K562 (cell line): ENCODE results near the gene FUBP3. TPM values are rescaled to one million over a fixed set of nuclear protein-coding genes. Genes with fewer than 3 reads are reported as not detected.

Experiments used
- ATAC-seq: fragments of 200-7000 bp; cut with Tn5 transposase; 3 replicates; pipeline ENCODE4 v1.9.1; 2020; ENCODE audit warnings: moderate library complexity
- BruUV-seq: library from RNA; stranded (reverse); fragments of 400-500 nt; replicated peaks from 2 replicates; lab custom pipeline; 2021; lab: Mats Ljungman, UMichigan
- CTCF ChIA-PET: fragments of 300-600 bp; formaldehyde crosslinking; extraction: SDS; loops from one replicate; lab custom pipeline; 2021; ENCODE audit warnings: low intra/inter-chr PET ratio; lab: Yijun Ruan, JAX
- POLR2A ChIA-PET: fragments of 300-600, 350-650 bp; sonication (Branson Sonifier 250); formaldehyde crosslinking; extraction: SDS; loops from one replicate; lab custom pipeline; 2021; ENCODE audit warnings: antibody characterized with exemption, inconsistent platforms; lab: Yijun Ruan, JAX
- DNase-seq, 4 experiments: peaks; one replicate each; pipeline versions ENCODE4 v3.0.0 to v3.0.0-alpha.2; 2011 to 2018; ENCODE audit warnings: low spot score in 3 of 4, mixed read lengths in 3 of 4; ENCODE audit errors: extremely low read depth in 1 of 4
- FAIRE-seq: peaks from 2 replicates; lab custom pipeline; 2011; peaks lifted over from hg19 to GRCh38; lab: Jason Lieb, UNC
- H2AFZ ChIP-seq: 2 replicates; pipeline ENCODE4 v1.6.0; 2011; ENCODE audit warnings: low read depth, low read length, control low read depth, inconsistent platforms
- H3K27ac ChIP-seq: fragments of 200-600 bp; 3 replicates; pipeline ENCODE4 v1.8.0; 2011; ENCODE audit warnings: low read depth, mild to moderate bottlenecking, control low read depth, inconsistent platforms, low read length, moderate library complexity, mixed read lengths; ENCODE audit errors: extremely low read depth
- H3K27me3 ChIP-seq, 2 experiments: fragments of 300-600 bp in 1 of 2; 2 replicates in 1 of 2; 3 replicates in 1 of 2; pipeline versions ENCODE4 v1.6.0 to v1.8.0; 2011; ENCODE audit warnings: inconsistent platforms in 2 of 2, low read length in 2 of 2, mild to moderate bottlenecking in 1 of 2, mixed read lengths in 1 of 2, moderate library complexity in 1 of 2; ENCODE audit not compliant: control insufficient read depth in 2 of 2, insufficient read depth in 2 of 2
- H3K36me3 ChIP-seq: fragments of 300-600 bp; 3 replicates; pipeline ENCODE4 v1.8.0; 2011; ENCODE audit warnings: mild to moderate bottlenecking, low read length, inconsistent platforms; ENCODE audit not compliant: control insufficient read depth, insufficient read depth
- H3K4me1 ChIP-seq, 2 experiments: fragments of 200-600 bp in 1 of 2; replicated peaks in 1 of 2; 2 replicates in 1 of 2; 3 replicates in 1 of 2; pipeline versions ENCODE4 v1.5.1 to v1.8.0; 2011; ENCODE audit warnings: inconsistent platforms in 2 of 2, low read length in 2 of 2, mild to moderate bottlenecking in 1 of 2, mixed read lengths in 1 of 2, moderate library complexity in 1 of 2; ENCODE audit not compliant: control insufficient read depth in 2 of 2, insufficient read depth in 2 of 2
- H3K4me2 ChIP-seq: 2 replicates; pipeline ENCODE4 v1.6.1; 2011; ENCODE audit warnings: low read length, control low read depth, inconsistent platforms, mixed read lengths; ENCODE audit not compliant: insufficient read depth
- H3K4me3 ChIP-seq: fragments of 200-600 bp; sonication (generic), shearing (Covaris generic); 2 replicates; pipeline ENCODE4 v1.5.1; 2016; ENCODE audit warnings: control low read depth, inconsistent platforms
- H3K79me2 ChIP-seq: fragments of 200-600 bp; 3 replicates; pipeline ENCODE4 v1.8.0; 2011; ENCODE audit warnings: low read length, inconsistent platforms; ENCODE audit not compliant: control insufficient read depth, insufficient read depth
- H3K9ac ChIP-seq, 2 experiments: 2 replicates each; pipeline versions ENCODE4 v1.6.0 to v1.6.1; 2011; ENCODE audit warnings: low read depth in 2 of 2, low read length in 2 of 2, control low read depth in 1 of 2, inconsistent platforms in 1 of 2, mild to moderate bottlenecking in 1 of 2, mixed read lengths in 1 of 2; ENCODE audit not compliant: insufficient read depth in 1 of 2
- H3K9me1 ChIP-seq: one replicate; pipeline ENCODE4 v1.6.0; 2011; ENCODE audit warnings: inconsistent platforms, mild to moderate bottlenecking, low read length, moderate library complexity; ENCODE audit not compliant: control insufficient read depth, insufficient read depth
- H3K9me3 ChIP-seq: replicated peaks from 2 replicates; pipeline ENCODE4 v1.5.1; 2011; ENCODE audit warnings: low read depth, low read length, inconsistent platforms; ENCODE audit not compliant: control insufficient read depth, insufficient read depth
- H4K20me1 ChIP-seq: replicated peaks from 2 replicates; pipeline ENCODE4 v1.6.1; 2011; ENCODE audit warnings: low read length, inconsistent platforms, mixed read lengths; ENCODE audit not compliant: control insufficient read depth, insufficient read depth
- CBX8 ChIP-seq: fragments of 200-600 bp; sonication (generic); IDR thresholded peaks from 2 replicates; pipeline ENCODE4 v1.6.1; 2012; ENCODE audit warnings: borderline replicate concordance, mixed run types, low read depth, mild to moderate bottlenecking, moderate library complexity, mixed read lengths, low read length, control low read depth, inconsistent platforms; ENCODE audit not compliant: poor library complexity, severe bottlenecking; ENCODE audit errors: extremely low read depth
- FIP1L1 ChIP-seq: fragments of 200-400 bp; formaldehyde crosslinking; IDR thresholded peaks from 2 replicates; pipeline ENCODE4 v1.6.1; 2018; ENCODE audit warnings: mild to moderate bottlenecking, low read depth, low read length; ENCODE audit not compliant: poor library complexity, severe bottlenecking
- GABPB1 ChIP-seq: sonication (generic); formaldehyde crosslinking; IDR thresholded peaks from 2 replicates; pipeline ENCODE4 v1.8.0; 2022; ENCODE audit warnings: mild to moderate bottlenecking, missing genetic modification reagents
- RAD51 ChIP-seq: fragments of 450-650 bp; IDR thresholded peaks from 2 replicates; pipeline ENCODE4 v1.7.1; 2016; ENCODE audit warnings: low read depth, mild to moderate bottlenecking, borderline replicate concordance
- RBBP5 ChIP-seq: fragments of 200-600 bp; sonication (generic); IDR thresholded peaks from 2 replicates; pipeline ENCODE4 v1.6.1; 2012; ENCODE audit warnings: borderline replicate concordance, mild to moderate bottlenecking, low read length, control low read depth, inconsistent platforms; ENCODE audit not compliant: insufficient read depth, poor library complexity, severe bottlenecking
- ZBTB17 ChIP-seq: fragments of 450-650 bp; formaldehyde crosslinking; IDR thresholded peaks from 2 replicates; pipeline ENCODE4 v1.4.0; 2020; ENCODE audit warnings: mild to moderate bottlenecking
- ZNF175 ChIP-seq: fragments of 200-800 bp; sonication (Bioruptor generic); IDR thresholded peaks from 2 replicates; pipeline ENCODE4 v1.6.1; 2016; ENCODE audit warnings: low read depth, mild to moderate bottlenecking, missing genetic modification characterization, missing compliant biosample characterization
- WGBS: fragments of 100-300 bp; shearing (Covaris generic); methylation state at CpG from one replicate; pipeline ENCODE4 v1.1.6; 2016; ENCODE audit warnings: low coverage, mixed read lengths; ENCODE audit not compliant: insufficient coverage; ENCODE audit errors: missing lambda C conversion rate; 5-methylcytosine and 5-hydroxymethylcytosine counted together
- in situ Hi-C: fragments of 300-500 bp; cut with MboI; formaldehyde crosslinking; loops from 4 replicates; pipeline ENCODE4 v1.15.0; 2018; ENCODE audit warnings: inconsistent platforms, mixed read lengths
- intact Hi-C: fragments of 100-400 bp; cut with micrococcal nuclease; formaldehyde crosslinking; loops from 2 replicates; pipeline ENCODE4 v1.14.2; 2022
- polyA plus RNA-seq, 8 experiments: library from polyadenylated mRNA; depleted of rRNA in 4 of 8; stranded (reverse) in 5 of 8; unstranded in 3 of 8; fragments of >200 nt; fragmentation: Nextera tagmentation in 2 of 8; fragmentation: Illumina TruSeq in 1 of 8; extraction: Ambion mirVana in 2 of 8; extraction: Trizol in 1 of 8; gene quantifications; 2 replicates each; pipeline versions ENCODE4 v1.2.1 to v1.2.3, GENCODE V29; 2011 to 2014; ENCODE audit warnings: inconsistent platforms in 1 of 8, missing spikeins in 1 of 8
- total RNA-seq, 7 experiments: library from RNA; depleted of rRNA in 6 of 7; stranded (reverse); fragments of >200 nt in 6 of 7; fragmentation: Illumina TruSeq in 2 of 7; extraction: Trizol in 2 of 7; gene quantifications; 2 replicates each; pipeline versions ENCODE4 v1.2.1 to v1.2.3, GENCODE V29; 2011 to 2021; ENCODE audit warnings: low replicate concordance in 1 of 7
- TF ChIP-seq, protein P1 (sequence below): fragments of 250-450 bp; sonication (Bioruptor Pico); IDR thresholded peaks from 2 replicates; pipeline ENCODE4 v1.8.0; 2021; ENCODE audit warnings: mild to moderate bottlenecking, moderate library complexity
- TF ChIP-seq, protein P2 (sequence below): sonication (generic); formaldehyde crosslinking; IDR thresholded peaks from 2 replicates; pipeline ENCODE4 v1.8.0; 2022; ENCODE audit warnings: mild to moderate bottlenecking, missing genetic modification reagents
- TF ChIP-seq, protein P3 (sequence below), 2 experiments: fragments of 450-650 bp in 1 of 2; sonication (generic) in 1 of 2; formaldehyde crosslinking in 1 of 2; IDR thresholded peaks; 2 replicates each; pipeline versions ENCODE4 v1.7.1 to v1.9.0; 2016 to 2022; ENCODE audit warnings: inconsistent platforms in 1 of 2, mild to moderate bottlenecking in 1 of 2, missing genetic modification reagents in 1 of 2

Gene FUBP3
- total and polyA plus RNA-seq, 9 of the 15 experiments (the other 6 are each of a cell fraction or from before 2014, with no cell fraction given) = 3.0 to 64.0 (median 48.1) TPM

DNA sequence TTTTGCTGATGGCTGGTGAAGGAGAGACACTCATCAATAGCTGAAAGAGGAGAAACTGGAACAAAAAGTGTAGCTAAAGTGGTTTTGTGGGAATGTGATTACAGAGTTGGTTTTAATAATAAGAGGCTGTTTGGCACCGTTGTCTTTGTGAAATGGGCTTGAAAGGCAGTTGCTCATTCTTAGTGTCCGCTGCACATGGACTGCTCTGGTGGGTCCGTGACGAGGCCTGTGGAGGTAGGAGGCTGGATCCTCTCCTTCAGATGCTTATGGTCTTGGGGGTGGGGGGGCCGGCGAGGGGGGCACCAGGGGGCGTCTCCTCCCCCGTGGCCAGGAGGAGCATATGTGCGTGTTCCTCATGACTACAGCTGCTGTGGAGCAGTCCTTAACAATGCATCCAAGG is 29.8 kb downstream of the FUBP3 start:
- ATAC-seq = no peak
- Histone ChIP-seq H4K20me1 (peaks cover 9% of the 10 kb centered on the region; the same call in 1 of the 2 replicates), H3K27me3 (no peaks in the 10 kb centered on the region), H3K9ac (no peak overlapping the region), H3K4me3 (no peak overlapping the region), H3K4me2 (no peak overlapping the region), H3K4me1 (no peaks in the 10 kb centered on the region; a peak in 1 of 5 replicates), H2AFZ (no peak overlapping the region), H3K79me2 (peaks cover 27% of the 10 kb centered on the region; the same call in 2 of the 3 replicates), H3K9me3 (no peaks in the 10 kb centered on the region), H3K36me3 (peaks cover 85% of the 10 kb centered on the region), H3K27ac (no peak overlapping the region), H3K9me1 (no peaks in the 10 kb centered on the region)
- no peak for DNase-seq
- FAIRE-seq = no peak
- intact Hi-C loops (no loop called here), in situ Hi-C loops (no loop called here)
- ChIA-PET POLR2A (interaction anchor here (1.1 to 1.2 kb wide), 2 partner anchors 17 to 30 kb away, joined by 4 to 6 read pairs; partner anchors contain the start of gene FUBP3), CTCF (no interaction called here)
- WGBS = 86% methylated on average over 9 of the region's 9 CpGs
- no TSS peak for BruUV-seq
- TF ChIP-seq RBBP5 (no peak), GABPB1 (no peak), FIP1L1 (no peak), RAD51 (no peak), ZBTB17 (no peak), CBX8 (no peak), ZNF175 (CRISPR knock-in tag) (no peak)
- TF ChIP-seq, protein P1, sequence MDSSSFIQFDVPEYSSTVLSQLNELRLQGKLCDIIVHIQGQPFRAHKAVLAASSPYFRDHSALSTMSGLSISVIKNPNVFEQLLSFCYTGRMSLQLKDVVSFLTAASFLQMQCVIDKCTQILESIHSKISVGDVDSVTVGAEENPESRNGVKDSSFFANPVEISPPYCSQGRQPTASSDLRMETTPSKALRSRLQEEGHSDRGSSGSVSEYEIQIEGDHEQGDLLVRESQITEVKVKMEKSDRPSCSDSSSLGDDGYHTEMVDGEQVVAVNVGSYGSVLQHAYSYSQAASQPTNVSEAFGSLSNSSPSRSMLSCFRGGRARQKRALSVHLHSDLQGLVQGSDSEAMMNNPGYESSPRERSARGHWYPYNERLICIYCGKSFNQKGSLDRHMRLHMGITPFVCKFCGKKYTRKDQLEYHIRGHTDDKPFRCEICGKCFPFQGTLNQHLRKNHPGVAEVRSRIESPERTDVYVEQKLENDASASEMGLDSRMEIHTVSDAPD (CRISPR knock-in tag) = no peak
- TF ChIP-seq, protein P2, sequence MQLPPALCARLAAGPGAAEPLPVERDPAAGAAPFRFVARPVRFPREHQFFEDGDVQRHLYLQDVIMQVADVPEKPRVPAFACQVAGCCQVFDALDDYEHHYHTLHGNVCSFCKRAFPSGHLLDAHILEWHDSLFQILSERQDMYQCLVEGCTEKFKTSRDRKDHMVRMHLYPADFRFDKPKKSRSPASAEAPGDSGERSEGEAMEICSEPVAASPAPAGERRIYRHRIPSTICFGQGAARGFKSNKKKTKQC (CRISPR knock-in tag) = no peak
- TF ChIP-seq, protein P3, sequence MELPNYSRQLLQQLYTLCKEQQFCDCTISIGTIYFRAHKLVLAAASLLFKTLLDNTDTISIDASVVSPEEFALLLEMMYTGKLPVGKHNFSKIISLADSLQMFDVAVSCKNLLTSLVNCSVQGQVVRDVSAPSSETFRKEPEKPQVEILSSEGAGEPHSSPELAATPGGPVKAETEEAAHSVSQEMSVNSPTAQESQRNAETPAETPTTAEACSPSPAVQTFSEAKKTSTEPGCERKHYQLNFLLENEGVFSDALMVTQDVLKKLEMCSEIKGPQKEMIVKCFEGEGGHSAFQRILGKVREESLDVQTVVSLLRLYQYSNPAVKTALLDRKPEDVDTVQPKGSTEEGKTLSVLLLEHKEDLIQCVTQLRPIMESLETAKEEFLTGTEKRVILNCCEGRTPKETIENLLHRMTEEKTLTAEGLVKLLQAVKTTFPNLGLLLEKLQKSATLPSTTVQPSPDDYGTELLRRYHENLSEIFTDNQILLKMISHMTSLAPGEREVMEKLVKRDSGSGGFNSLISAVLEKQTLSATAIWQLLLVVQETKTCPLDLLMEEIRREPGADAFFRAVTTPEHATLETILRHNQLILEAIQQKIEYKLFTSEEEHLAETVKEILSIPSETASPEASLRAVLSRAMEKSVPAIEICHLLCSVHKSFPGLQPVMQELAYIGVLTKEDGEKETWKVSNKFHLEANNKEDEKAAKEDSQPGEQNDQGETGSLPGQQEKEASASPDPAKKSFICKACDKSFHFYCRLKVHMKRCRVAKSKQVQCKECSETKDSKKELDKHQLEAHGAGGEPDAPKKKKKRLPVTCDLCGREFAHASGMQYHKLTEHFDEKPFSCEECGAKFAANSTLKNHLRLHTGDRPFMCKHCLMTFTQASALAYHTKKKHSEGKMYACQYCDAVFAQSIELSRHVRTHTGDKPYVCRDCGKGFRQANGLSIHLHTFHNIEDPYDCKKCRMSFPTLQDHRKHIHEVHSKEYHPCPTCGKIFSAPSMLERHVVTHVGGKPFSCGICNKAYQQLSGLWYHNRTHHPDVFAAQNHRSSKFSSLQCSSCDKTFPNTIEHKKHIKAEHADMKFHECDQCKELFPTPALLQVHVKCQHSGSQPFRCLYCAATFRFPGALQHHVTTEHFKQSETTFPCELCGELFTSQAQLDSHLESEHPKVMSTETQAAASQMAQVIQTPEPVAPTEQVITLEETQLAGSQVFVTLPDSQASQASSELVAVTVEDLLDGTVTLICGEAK (IDR thresholded peaks at IDR 0.05) = no peak
- TF ChIP-seq, protein P3 (CRISPR knock-in tag; IDR thresholded peaks at IDR 0.05) = no peak
